ENCODE results near the gene TRIM40. TPM values are rescaled to one million over a fixed set of nuclear protein-coding genes. Genes with fewer than 3 reads are reported as not detected.

The TRIM40 gene
- polyA plus RNA-seq (2012; ENCODE audit: missing spikeins), result not detected

GRCh38 chr6:30135757-30136156 lies at the start of gene TRIM40:
Gene TRIM40 (plus strand): TSS chr6:30136140. CDS start chr6:30137037, 897 bp downstream.
- TF ChIP-seq POLR2AphosphoS5 (IDR thresholded peaks at IDR 0.05; ENCODE audit: low read depth, low read length) (no peak), TAF1 (IDR thresholded peaks at IDR 0.05; ENCODE audit: borderline replicate concordance, low read depth, low read length) (no peak), POLR2A (IDR thresholded peaks at IDR 0.05; ENCODE audit: low read depth, low read length) (no peak)
- DNase-seq (ENCODE audit: insufficient read length) (no peak), FAIRE-seq (no peak)

- FAIRE-seq (no peak), DNase-seq (ENCODE audit: insufficient read length) (no peak)
- TF ChIP-seq TAF1 (IDR thresholded peaks at IDR 0.05; ENCODE audit: borderline replicate concordance, low read depth, low read length), result no peak
- TF ChIP-seq POLR2AphosphoS5 (IDR thresholded peaks at IDR 0.05; ENCODE audit: low read depth, low read length), result no peak
- TF ChIP-seq POLR2A (IDR thresholded peaks at IDR 0.05; ENCODE audit: low read depth, low read length), result no peak
These were observed 48.1 kb upstream of the TRIM40 start for GRCh38 chr6:30087876-30088275.

- DNase-seq (ENCODE audit: insufficient read length) (no peak), FAIRE-seq (no peak)
- no peak for TF ChIP-seq POLR2A (IDR thresholded peaks at IDR 0.05; ENCODE audit: low read depth, low read length)
- TF ChIP-seq POLR2AphosphoS5 (IDR thresholded peaks at IDR 0.05; ENCODE audit: low read depth, low read length), result no peak
These were observed 44.2 kb upstream of the TRIM40 start for GRCh38 chr6:30091577-30092381.

- no peak for DNase-seq (ENCODE audit: insufficient read length)
- no peak for FAIRE-seq
- TF ChIP-seq POLR2AphosphoS5 (IDR thresholded peaks at IDR 0.05; ENCODE audit: low read depth, low read length) (no peak), POLR2A (IDR thresholded peaks at IDR 0.05; ENCODE audit: low read depth, low read length) (no peak), TAF1 (IDR thresholded peaks at IDR 0.05; ENCODE audit: borderline replicate concordance, low read depth, low read length) (no peak)
These were observed 42.9 kb upstream of the TRIM40 start for GRCh38 chr6:30092852-30093543.

- TF ChIP-seq TAF1 (IDR thresholded peaks at IDR 0.05; ENCODE audit: borderline replicate concordance, low read depth, low read length), result no peak
- TF ChIP-seq POLR2A (IDR thresholded peaks at IDR 0.05; ENCODE audit: low read depth, low read length), result no peak
- TF ChIP-seq POLR2AphosphoS5 (IDR thresholded peaks at IDR 0.05; ENCODE audit: low read depth, low read length), result no peak
- no peak for DNase-seq (ENCODE audit: insufficient read length)
- no peak for FAIRE-seq
These were observed 41.8 kb upstream of the TRIM40 start for GRCh38 chr6:30093951-30094661.

- DNase-seq (ENCODE audit: insufficient read length), result no peak
- FAIRE-seq, result no peak
- TF ChIP-seq POLR2A (IDR thresholded peaks at IDR 0.05; ENCODE audit: low read depth, low read length) (no peak), POLR2AphosphoS5 (IDR thresholded peaks at IDR 0.05; ENCODE audit: low read depth, low read length) (no peak), TAF1 (IDR thresholded peaks at IDR 0.05; ENCODE audit: borderline replicate concordance, low read depth, low read length) (no peak)
These were observed 39.1 kb upstream of the TRIM40 start for GRCh38 chr6:30096829-30097228.

GRCh38 chr6:30097902-30098768 lies 37.8 kb upstream of the TRIM40 start:
- FAIRE-seq (no peak), DNase-seq (ENCODE audit: insufficient read length) (no peak)
- TF ChIP-seq POLR2AphosphoS5 (IDR thresholded peaks at IDR 0.05; ENCODE audit: low read depth, low read length) (no peak), POLR2A (IDR thresholded peaks at IDR 0.05; ENCODE audit: low read depth, low read length) (no peak), TAF1 (IDR thresholded peaks at IDR 0.05; ENCODE audit: borderline replicate concordance, low read depth, low read length) (no peak)

GRCh38 chr6:30100154-30100553 lies 35.8 kb upstream of the TRIM40 start:
- DNase-seq (ENCODE audit: insufficient read length) (no peak), FAIRE-seq (no peak)
- TF ChIP-seq POLR2A (IDR thresholded peaks at IDR 0.05; ENCODE audit: low read depth, low read length) (no peak), POLR2AphosphoS5 (IDR thresholded peaks at IDR 0.05; ENCODE audit: low read depth, low read length) (no peak), TAF1 (IDR thresholded peaks at IDR 0.05; ENCODE audit: borderline replicate concordance, low read depth, low read length) (no peak)

- no peak for DNase-seq (ENCODE audit: insufficient read length)
- TF ChIP-seq POLR2AphosphoS5 (IDR thresholded peaks at IDR 0.05; ENCODE audit: low read depth, low read length) (no peak), POLR2A (IDR thresholded peaks at IDR 0.05; ENCODE audit: low read depth, low read length) (no peak), TAF1 (IDR thresholded peaks at IDR 0.05; ENCODE audit: borderline replicate concordance, low read depth, low read length) (no peak)
- no peak for FAIRE-seq
These were observed 35.1 kb upstream of the TRIM40 start for GRCh38 chr6:30100585-30101443.

Data from GM12892 (cell line).